Right atrium auricular region (tissue), 2 donors: ENCODE results near the gene ARHGEF16. TPM values are rescaled to one million over a fixed set of nuclear protein-coding genes. Genes with fewer than 3 reads are reported as not detected.

ENCODE experiments used
- DNase-seq: peaks from one replicate; pipeline ENCODE4 v3.0.0-alpha.2; 2019; ENCODE audit warnings: low spot score
- H3K27ac ChIP-seq, 2 donors: fragments of 200-600 bp; sonication (generic); 1 replicate in 1 of 2; 2 replicates in 1 of 2; pipeline ENCODE4 v1.5.1; 2016 to 2019
- H3K27me3 ChIP-seq, 2 donors: fragments of 200-600 bp; sonication (generic); one replicate each; pipeline versions ENCODE4 v1.5.1 to v1.6.0; 2017 to 2019
- H3K36me3 ChIP-seq: fragments of 200-600 bp; sonication (generic); one replicate; pipeline ENCODE4 v1.5.1; 2016
- H3K4me1 ChIP-seq, 2 donors: fragments of 200-600 bp; sonication (generic); one replicate each; pipeline versions ENCODE4 v1.5.1 to v1.6.0; 2017 to 2019
- H3K4me3 ChIP-seq, 2 donors: fragments of 200-600 bp; sonication (generic); 1 replicate in 1 of 2; 2 replicates in 1 of 2; pipeline ENCODE4 v1.5.1; 2017 to 2019; ENCODE audit warnings: mild to moderate bottlenecking in 1 of 2, moderate library complexity in 1 of 2
- H3K9me3 ChIP-seq, 2 donors: fragments of 200-600 bp; sonication (generic); one replicate each; pipeline ENCODE4 v1.5.1; 2019
- total RNA-seq, 2 donors: library from RNA; depleted of rRNA; stranded (reverse); fragments of >200 nt; gene quantifications; one replicate each; pipeline ENCODE4 v1.1.0, GENCODE V29; 2016
- TF ChIP-seq, protein P1 (sequence below), 2 donors: fragments of 200-600 bp; sonication (generic); IDR thresholded peaks; one replicate each; pipeline ENCODE4 v1.5.1; 2019; ENCODE audit warnings: antibody characterized with exemption in 2 of 2

ARHGEF16 gene
- total RNA-seq, 2 donors from 2014 or later = 0.22 to 1.5 TPM

DNA sequence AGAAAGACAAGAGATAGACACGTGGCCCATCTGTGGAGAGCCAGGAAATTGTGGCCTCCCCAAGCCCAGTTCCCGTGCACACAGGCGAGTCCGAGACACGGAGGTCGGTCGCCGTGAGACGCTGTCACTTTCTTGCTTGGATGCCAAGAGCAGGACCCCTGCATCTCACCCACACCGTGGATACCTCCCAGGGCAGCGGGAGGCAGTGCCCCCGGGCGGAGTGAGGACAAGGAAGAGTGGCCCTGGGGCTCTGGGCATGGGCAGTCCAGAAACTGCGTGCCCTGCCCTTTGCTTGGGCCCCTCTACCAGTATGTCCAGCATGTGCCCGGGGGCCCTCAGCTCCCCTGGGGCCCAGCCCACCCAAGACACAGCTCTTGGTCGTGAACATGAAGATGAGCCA is 24.7 kb upstream of the ARHGEF16 start:
- no peak for DNase-seq
- TF ChIP-seq, protein P1, sequence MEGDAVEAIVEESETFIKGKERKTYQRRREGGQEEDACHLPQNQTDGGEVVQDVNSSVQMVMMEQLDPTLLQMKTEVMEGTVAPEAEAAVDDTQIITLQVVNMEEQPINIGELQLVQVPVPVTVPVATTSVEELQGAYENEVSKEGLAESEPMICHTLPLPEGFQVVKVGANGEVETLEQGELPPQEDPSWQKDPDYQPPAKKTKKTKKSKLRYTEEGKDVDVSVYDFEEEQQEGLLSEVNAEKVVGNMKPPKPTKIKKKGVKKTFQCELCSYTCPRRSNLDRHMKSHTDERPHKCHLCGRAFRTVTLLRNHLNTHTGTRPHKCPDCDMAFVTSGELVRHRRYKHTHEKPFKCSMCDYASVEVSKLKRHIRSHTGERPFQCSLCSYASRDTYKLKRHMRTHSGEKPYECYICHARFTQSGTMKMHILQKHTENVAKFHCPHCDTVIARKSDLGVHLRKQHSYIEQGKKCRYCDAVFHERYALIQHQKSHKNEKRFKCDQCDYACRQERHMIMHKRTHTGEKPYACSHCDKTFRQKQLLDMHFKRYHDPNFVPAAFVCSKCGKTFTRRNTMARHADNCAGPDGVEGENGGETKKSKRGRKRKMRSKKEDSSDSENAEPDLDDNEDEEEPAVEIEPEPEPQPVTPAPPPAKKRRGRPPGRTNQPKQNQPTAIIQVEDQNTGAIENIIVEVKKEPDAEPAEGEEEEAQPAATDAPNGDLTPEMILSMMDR (IDR thresholded peaks at IDR 0.05) = no peak
- Histone ChIP-seq H3K4me1 (peaks cover 0 to 1% of the 10 kb centered on the region in 2 donors), H3K36me3 (no peaks in the 10 kb centered on the region), H3K4me3 (no peak overlapping the region), H3K27me3 (no peaks in the 10 kb centered on the region), H3K27ac (no peak overlapping the region), H3K9me3 (no peaks in the 10 kb centered on the region)

GRCh38 chr1:3430406-3430805 is 24.1 kb upstream of the ARHGEF16 start:
- Histone ChIP-seq H3K4me3 (no peak overlapping the region), H3K36me3 (no peaks in the 10 kb centered on the region), H3K4me1 (no peaks in the 10 kb centered on the region), H3K27ac (no peak overlapping the region), H3K9me3 (no peaks in the 10 kb centered on the region), H3K27me3 (no peaks in the 10 kb centered on the region)
- no peak for DNase-seq
- TF ChIP-seq, protein P1 (IDR thresholded peaks at IDR 0.05) = no peak

- no peaks in the 10 kb centered on the region for H3K4me1 ChIP-seq
- TF ChIP-seq, protein P1 (IDR thresholded peaks at IDR 0.05) = no peak
- DNase-seq = no peak
- H3K9me3 ChIP-seq = no peaks in the 10 kb centered on the region
- no peak overlapping the region for H3K4me3 ChIP-seq
- no peaks in the 10 kb centered on the region for H3K27me3 ChIP-seq
- no peaks in the 10 kb centered on the region for H3K36me3 ChIP-seq
- H3K27ac ChIP-seq = no peak overlapping the region
Measured at GRCh38 chr1:3430820-3431219, 23.6 kb upstream of the ARHGEF16 start.

GRCh38 chr1:3431266-3431665 is 23.2 kb upstream of the ARHGEF16 start:
- TF ChIP-seq, protein P1 (IDR thresholded peaks at IDR 0.05) = peak in 1 of 2 donors; percentile 16
- no peak for DNase-seq
- Histone ChIP-seq H3K4me1 (no peaks in the 10 kb centered on the region), H3K36me3 (no peaks in the 10 kb centered on the region), H3K4me3 (no peak overlapping the region), H3K27ac (no peak overlapping the region), H3K27me3 (no peaks in the 10 kb centered on the region), H3K9me3 (no peaks in the 10 kb centered on the region)

GRCh38 chr1:3431686-3432085 is 22.8 kb upstream of the ARHGEF16 start:
- no peak for DNase-seq
- Histone ChIP-seq H3K27me3 (no peaks in the 10 kb centered on the region), H3K27ac (no peak overlapping the region), H3K4me1 (no peaks in the 10 kb centered on the region), H3K4me3 (no peak overlapping the region), H3K9me3 (no peaks in the 10 kb centered on the region), H3K36me3 (no peaks in the 10 kb centered on the region)
- TF ChIP-seq, protein P1 (IDR thresholded peaks at IDR 0.05) = no peak

GRCh38 chr1:3432306-3432705 is 22.2 kb upstream of the ARHGEF16 start:
- DNase-seq = no peak
- no peak overlapping the region for H3K4me3 ChIP-seq
- no peaks in the 10 kb centered on the region for H3K9me3 ChIP-seq
- no peak overlapping the region for H3K27ac ChIP-seq
- no peaks in the 10 kb centered on the region for H3K27me3 ChIP-seq
- H3K36me3 ChIP-seq = no peaks in the 10 kb centered on the region
- no peaks in the 10 kb centered on the region for H3K4me1 ChIP-seq
- TF ChIP-seq, protein P1 (IDR thresholded peaks at IDR 0.05) = no peak
